Psoas muscle (tissue), 8 donors: Measurements from ENCODE around the gene STXBP5. TPM values are rescaled to one million over a fixed set of nuclear protein-coding genes. Genes with fewer than 3 reads are reported as not detected.
A peak's percentile ranks its signal among the peaks of the same experiment; 100 is the strongest.
"Not testable (repeated sequence)": the region's sequence is repeated elsewhere in the genome, so short reads cannot be mapped to it uniquely, and the experiment has no call there.

ENCODE experiments used
- ATAC-seq, 4 donors: fragments of 200-7000 bp; cut with Tn5 transposase; one replicate each; pipeline ENCODE4 v1.9.1; 2020; ENCODE audit warnings: moderate library complexity in 3 of 4, mild to moderate bottlenecking in 2 of 4
- DNase-seq, 2 donors: peaks; one replicate each; pipeline ENCODE4 v3.0.0-alpha.2; 2020
- H3K27ac ChIP-seq: fragments of 200-600 bp; one replicate; pipeline ENCODE4 v1.8.0; 2022
- H3K27me3 ChIP-seq, 3 donors: fragments of 200-600 bp in 1 of 3; one replicate each; pipeline versions ENCODE4 v1.6.1 to v1.8.0; 2013 to 2022; ENCODE audit warnings: low read length in 2 of 3, mild to moderate bottlenecking in 2 of 3, moderate library complexity in 1 of 3; ENCODE audit not compliant: insufficient read depth in 3 of 3
- H3K36me3 ChIP-seq, 2 donors: fragments of 200-600 bp in 1 of 2; one replicate each; pipeline versions ENCODE4 v1.6.1 to v1.8.0; 2013 to 2022; ENCODE audit warnings: low read depth in 1 of 2, mild to moderate bottlenecking in 1 of 2, moderate library complexity in 1 of 2; ENCODE audit not compliant: insufficient read depth in 1 of 2
- H3K4me1 ChIP-seq: fragments of 200-600 bp; one replicate; pipeline ENCODE4 v1.8.0; 2022
- H3K4me3 ChIP-seq: fragments of 200-600 bp; one replicate; pipeline ENCODE4 v1.8.0; 2022; ENCODE audit warnings: mild to moderate bottlenecking
- H3K9me3 ChIP-seq: fragments of 200-600 bp; one replicate; pipeline ENCODE4 v1.8.0; 2022
- WGBS, 3 donors: extraction: QIAGEN DNeasy Blood & Tissue Kit; methylation state at CpG; one replicate each; pipeline versions ENCODE4 v1.1.6 to v1.1.7; 2013; 5-methylcytosine and 5-hydroxymethylcytosine counted together
- intact Hi-C, 2 donors: fragments of 100-400 bp; cut with DNase I; formaldehyde crosslinking; loops; one replicate each; pipeline versions ENCODE4 v1.11.0 to v1.14.2; 2022
- polyA plus RNA-seq, 3 donors: library from polyadenylated mRNA; stranded (reverse); fragments of 200-250 nt; gene quantifications; one replicate each; pipeline ENCODE4 v1.2.3, GENCODE V29; 2013
- total RNA-seq, 4 donors: library from RNA; stranded (reverse); fragmentation: NEBNext Ultra II Directional in 2 of 4; extraction: Animal tissue kit (Norgen Biotek cat#: 25700) in 2 of 4; gene quantifications; one replicate each; pipeline versions ENCODE4 v1.2.1 to v1.2.4, GENCODE V29; 2021 to 2023
- TF ChIP-seq, protein P1 (sequence below): fragments of 200-600 bp; IDR thresholded peaks from one replicate; pipeline ENCODE4 v1.8.0; 2022; ENCODE audit warnings: antibody characterized with exemption
- donor health status: healthy with polysubstance abuse.
- donor health status: DM: no; HTN: no; CAD: no; lungs with moderate emphysema.
- donor health status: Bipolar disorder and iron deficiency.
- donor health status: healthy.
- donor health status: DM: yes; HTN: yes; CAD: no.
- donor health status: DM: no; HTN: no; CAD: no.
- donor health status: DM: no; HTN: no; CAD: no.
- donor health status: DM: yes; HTN: yes; CAD: no.

Gene STXBP5
- total and polyA plus RNA-seq, 7 donors: 4.1 to 20.0 (median 18.7) TPM

DNA sequence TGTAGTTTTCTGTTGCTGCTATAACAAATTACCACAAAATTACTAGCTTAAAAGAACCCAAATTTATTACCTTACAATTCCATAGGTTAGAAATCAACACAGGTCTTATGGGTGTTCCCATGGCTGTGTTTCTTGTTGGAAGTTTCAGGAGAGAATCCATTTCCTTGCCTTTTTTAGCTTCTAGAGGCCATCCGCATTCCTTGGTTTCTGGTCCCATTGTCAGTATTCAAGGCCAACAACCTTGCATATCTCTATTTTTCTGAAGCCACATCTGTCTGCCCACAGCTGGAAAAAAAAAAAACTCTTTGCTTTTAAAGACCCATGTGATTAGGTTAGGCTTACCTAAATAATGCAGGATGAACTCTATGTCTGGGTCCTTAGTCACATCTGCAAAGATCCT is 174.6 kb downstream of the STXBP5 start:
- Histone ChIP-seq H3K27me3 (no peaks in the 10 kb centered on the region), H3K36me3 (peaks cover 0 to 29% of the 10 kb centered on the region in 2 donors), H3K4me1 (no peaks in the 10 kb centered on the region), H3K9me3 (no peaks in the 10 kb centered on the region), H3K27ac (no peak overlapping the region), H3K4me3 (no peak overlapping the region)
- intact Hi-C loops: no loop called here
- TF ChIP-seq, protein P1, sequence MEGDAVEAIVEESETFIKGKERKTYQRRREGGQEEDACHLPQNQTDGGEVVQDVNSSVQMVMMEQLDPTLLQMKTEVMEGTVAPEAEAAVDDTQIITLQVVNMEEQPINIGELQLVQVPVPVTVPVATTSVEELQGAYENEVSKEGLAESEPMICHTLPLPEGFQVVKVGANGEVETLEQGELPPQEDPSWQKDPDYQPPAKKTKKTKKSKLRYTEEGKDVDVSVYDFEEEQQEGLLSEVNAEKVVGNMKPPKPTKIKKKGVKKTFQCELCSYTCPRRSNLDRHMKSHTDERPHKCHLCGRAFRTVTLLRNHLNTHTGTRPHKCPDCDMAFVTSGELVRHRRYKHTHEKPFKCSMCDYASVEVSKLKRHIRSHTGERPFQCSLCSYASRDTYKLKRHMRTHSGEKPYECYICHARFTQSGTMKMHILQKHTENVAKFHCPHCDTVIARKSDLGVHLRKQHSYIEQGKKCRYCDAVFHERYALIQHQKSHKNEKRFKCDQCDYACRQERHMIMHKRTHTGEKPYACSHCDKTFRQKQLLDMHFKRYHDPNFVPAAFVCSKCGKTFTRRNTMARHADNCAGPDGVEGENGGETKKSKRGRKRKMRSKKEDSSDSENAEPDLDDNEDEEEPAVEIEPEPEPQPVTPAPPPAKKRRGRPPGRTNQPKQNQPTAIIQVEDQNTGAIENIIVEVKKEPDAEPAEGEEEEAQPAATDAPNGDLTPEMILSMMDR: no peak
- WGBS, 3 donors: 97 to 100% (median 100%) methylated on average over 1 of the region's 1 CpG
- DNase-seq: no peak
- no peak for ATAC-seq

DNA sequence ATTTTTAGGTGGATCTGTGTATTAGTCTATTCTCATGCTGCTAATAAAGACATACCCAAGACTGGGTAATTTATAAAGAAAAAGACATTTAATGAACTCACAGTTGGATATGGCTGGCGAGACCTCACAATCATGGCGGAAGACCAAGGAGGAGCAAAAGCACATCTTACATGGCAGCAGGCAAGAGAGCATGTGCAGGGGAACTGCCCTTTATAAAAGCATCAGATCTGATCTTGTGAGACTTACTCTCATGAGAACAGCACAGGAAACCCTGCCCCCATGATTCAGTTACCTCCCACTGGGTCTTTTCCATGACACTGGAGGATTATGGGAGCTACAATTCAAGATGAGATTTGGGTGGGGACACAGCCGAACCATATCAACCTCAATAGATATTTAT is 176.6 kb downstream of the STXBP5 start:
- WGBS, 3 donors: 98 to 100% (median 99%) methylated on average over 3 of the region's 3 CpGs
- H3K27me3 ChIP-seq, intact Hi-C loops, DNase-seq, H3K4me1 ChIP-seq, H3K27ac ChIP-seq, H3K4me3 ChIP-seq, H3K9me3 ChIP-seq, ATAC-seq: not testable (repeated sequence)
- H3K36me3 ChIP-seq: peaks cover 0 to 46% of the 10 kb centered on the region in 2 donors

DNA sequence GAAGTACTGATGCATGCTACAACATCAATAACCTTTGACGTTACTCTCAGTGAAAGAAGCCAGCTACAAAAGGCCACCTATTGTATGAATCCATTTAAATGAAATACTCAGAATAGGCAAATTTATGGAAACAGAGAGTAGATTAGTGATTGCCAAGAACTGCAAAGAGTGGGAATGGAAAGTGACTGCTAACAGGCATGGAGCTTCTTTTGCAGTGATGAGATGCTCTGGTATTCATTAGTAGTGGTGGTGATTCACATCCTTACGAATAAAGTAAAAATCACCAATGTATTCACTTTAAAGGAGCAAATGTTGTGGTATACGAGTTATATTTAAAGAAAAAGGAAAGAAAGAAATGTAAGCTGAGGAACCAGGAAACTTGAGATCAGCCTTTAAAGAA is 177.5 kb downstream of the STXBP5 start:
- Histone ChIP-seq H3K4me3 (no peak overlapping the region), H3K9me3 (no peaks in the 10 kb centered on the region), H3K4me1 (no peaks in the 10 kb centered on the region), H3K27ac (no peak overlapping the region), H3K36me3 (peaks cover 0 to 43% of the 10 kb centered on the region in 2 donors), H3K27me3 (no peaks in the 10 kb centered on the region)
- no peak for DNase-seq
- intact Hi-C loops: no loop called here
- WGBS, 3 donors: 88 to 90% (median 90%) methylated on average over 3 of the region's 3 CpGs
- TF ChIP-seq, protein P1: no peak
- no peak for ATAC-seq

DNA sequence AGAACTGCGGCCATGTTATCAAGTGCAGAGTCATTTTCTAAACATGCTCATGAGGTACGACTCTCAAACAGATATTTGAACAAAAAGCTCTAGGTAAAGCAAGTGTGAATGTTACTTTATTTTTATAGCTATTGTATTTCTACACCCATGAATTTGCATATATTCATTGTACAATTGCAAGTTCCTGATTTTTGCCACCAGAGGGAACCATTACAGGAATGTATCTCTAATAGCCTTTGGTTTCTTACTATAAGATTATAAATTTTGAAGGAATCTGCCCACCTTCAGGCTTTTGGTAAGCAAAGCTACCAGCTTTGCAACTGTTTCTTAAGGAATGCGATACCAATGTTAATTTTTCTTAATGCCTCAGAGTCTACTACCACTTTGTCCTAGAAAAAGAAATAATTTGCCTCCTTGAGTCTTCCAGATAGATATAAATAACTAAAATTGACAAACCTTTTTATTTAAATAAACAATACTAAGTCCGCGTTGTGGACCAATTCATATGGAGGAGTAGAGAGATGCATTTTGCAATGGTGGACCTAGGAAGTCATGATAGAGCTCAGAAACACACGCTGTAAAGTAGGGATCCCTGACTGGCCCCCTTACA is 178.8 kb downstream of the STXBP5 start:
- H3K9me3 ChIP-seq: no peaks in the 10 kb centered on the region
- no peaks in the 10 kb centered on the region for H3K27me3 ChIP-seq
- TF ChIP-seq, protein P1: peak; percentile 36
- ATAC-seq (no peak), DNase-seq (no peak)
- H3K27ac ChIP-seq: no peak overlapping the region
- 89 to 96% (median 95%) methylated on average over 6 of the region's 6 CpGs for WGBS, 3 donors
- intact Hi-C loops: no loop called here
- H3K36me3 ChIP-seq: peaks cover 0 to 43% of the 10 kb centered on the region in 2 donors
- no peak overlapping the region for H3K4me3 ChIP-seq
- H3K4me1 ChIP-seq: no peaks in the 10 kb centered on the region

DNA sequence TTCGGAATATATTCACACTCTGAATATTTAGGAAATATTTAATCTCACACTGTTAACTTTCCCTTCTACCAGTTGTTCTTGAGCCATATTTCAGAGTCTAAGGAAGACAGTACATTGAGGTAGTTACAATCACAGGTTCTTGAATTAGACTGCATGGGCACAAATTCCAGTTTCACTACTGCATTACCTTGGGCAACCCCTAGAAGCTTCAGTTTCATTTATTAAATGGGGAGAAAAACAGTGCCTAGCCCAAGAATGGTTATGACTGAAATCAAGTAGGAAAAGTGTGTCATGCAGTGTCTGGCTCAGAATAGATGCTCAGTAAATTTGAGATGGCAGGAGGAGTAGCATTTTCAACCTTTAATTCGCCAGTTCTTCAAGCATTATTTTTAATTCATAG is 179.8 kb downstream of the STXBP5 start:
- Histone ChIP-seq H3K4me3 (no peak overlapping the region), H3K27me3 (no peaks in the 10 kb centered on the region), H3K9me3 (no peaks in the 10 kb centered on the region), H3K36me3 (peaks cover 0 to 43% of the 10 kb centered on the region in 2 donors), H3K4me1 (no peaks in the 10 kb centered on the region), H3K27ac (no peak overlapping the region)
- intact Hi-C loops: no loop called here
- TF ChIP-seq, protein P1: no peak
- DNase-seq (no peak), ATAC-seq (no peak)
- WGBS, 3 donors: 97 to 100% (median 100%) methylated on average over 2 of the region's 2 CpGs
